Hepatocyte (in vitro differentiated cells): Measurements from ENCODE around the gene E2F1. TPM values are rescaled to one million over a fixed set of nuclear protein-coding genes. Genes with fewer than 3 reads are reported as not detected.

ENCODE experiments used
- DNase-seq: peaks from one replicate; pipeline ENCODE4 v3.0.0-alpha.2; 2016; ENCODE audit warnings: low spot score
- H2AFZ ChIP-seq: fragments of 200-600 bp; sonication (generic); 2 replicates; pipeline ENCODE4 v1.6.0; 2016; ENCODE audit warnings: antibody characterized with exemption, mild to moderate bottlenecking
- H3K27ac ChIP-seq: fragments of 200-600 bp; sonication (generic); 2 replicates; pipeline ENCODE4 v1.5.1; 2016; ENCODE audit warnings: mild to moderate bottlenecking
- H3K27me3 ChIP-seq: fragments of 200-600 bp; sonication (generic); 2 replicates; pipeline ENCODE4 v1.6.1; 2016
- H3K36me3 ChIP-seq: fragments of 200-600 bp; sonication (generic); replicated peaks from 2 replicates; pipeline ENCODE4 v1.5.1; 2016; ENCODE audit warnings: low read depth; ENCODE audit not compliant: insufficient read depth
- H3K4me1 ChIP-seq: fragments of 200-600 bp; sonication (generic); 2 replicates; pipeline ENCODE4 v1.5.1; 2016; ENCODE audit warnings: mild to moderate bottlenecking, moderate library complexity; ENCODE audit not compliant: insufficient read depth
- H3K4me2 ChIP-seq: fragments of 200-600 bp; sonication (generic); 2 replicates; pipeline ENCODE4 v1.6.0; 2016
- H3K4me3 ChIP-seq: fragments of 200-600 bp; sonication (generic); 2 replicates; pipeline ENCODE4 v1.5.1; 2016; ENCODE audit warnings: mild to moderate bottlenecking
- H3K79me2 ChIP-seq: fragments of 200-600 bp; sonication (generic); 2 replicates; pipeline ENCODE4 v1.6.0; 2017; ENCODE audit warnings: mild to moderate bottlenecking
- H3K9me2 ChIP-seq: fragments of 200-600 bp; sonication (generic); replicated peaks from 2 replicates; pipeline ENCODE4 v1.6.0; 2017; ENCODE audit warnings: mild to moderate bottlenecking; ENCODE audit not compliant: insufficient read depth
- H3K9me3 ChIP-seq: fragments of 200-600 bp; sonication (generic); 2 replicates; pipeline ENCODE4 v1.5.1; 2016; ENCODE audit warnings: low read depth, mild to moderate bottlenecking
- H4K20me1 ChIP-seq: fragments of 200-600 bp; sonication (generic); 2 replicates; pipeline ENCODE4 v1.6.0; 2016; ENCODE audit warnings: mild to moderate bottlenecking; ENCODE audit not compliant: insufficient read depth, poor library complexity, severe bottlenecking
- CTCF ChIP-seq: fragments of 200-600 bp; sonication (generic); IDR thresholded peaks from 2 replicates; pipeline ENCODE4 v1.5.1; 2016; ENCODE audit warnings: antibody characterized with exemption, mild to moderate bottlenecking; ENCODE audit not compliant: poor library complexity
- EZH2 ChIP-seq: fragments of 200-600 bp; sonication (generic); IDR thresholded peaks from 2 replicates; pipeline ENCODE4 v1.6.1; 2016; ENCODE audit warnings: antibody characterized with exemption, mild to moderate bottlenecking, borderline replicate concordance
- EZH2phosphoT487 ChIP-seq: fragments of 200-600 bp; sonication (generic); IDR thresholded peaks from one replicate; pipeline ENCODE4 v1.6.1; 2018; ENCODE audit warnings: antibody characterized with exemption, mild to moderate bottlenecking, low read depth, moderate library complexity; ENCODE audit not compliant: unreplicated experiment, severe bottlenecking
- WGBS: methylation state at CpG from one replicate; pipeline ENCODE4 v1.1.6; 2016; ENCODE audit warnings: low lambda C conversion rate; ENCODE audit errors: missing lambda C conversion rate; 5-methylcytosine and 5-hydroxymethylcytosine counted together
- polyA plus RNA-seq: library from polyadenylated mRNA; unstranded; fragments of >200 nt; fragmentation: Nextera tagmentation; extraction: Ambion mirVana; gene quantifications from 2 replicates; pipeline ENCODE4 v1.2.1, GENCODE V29; 2016
- total RNA-seq: library from RNA; depleted of rRNA; stranded (reverse); fragments of >200 nt; gene quantifications from 2 replicates; pipeline ENCODE4 v1.2.3, GENCODE V29; 2014

Gene E2F1
- total and polyA plus RNA-seq, 2 experiments from 2014 or later = 9.1 to 11.8 TPM

GRCh38 chr20:33659341-33660034 lies 26.7 kb downstream of the E2F1 start:
- Histone ChIP-seq H3K36me3 (no peaks in the 10 kb centered on the region), H3K4me3 (no peak overlapping the region), H4K20me1 (no peaks in the 10 kb centered on the region), H3K79me2 (peaks cover 10% of the 10 kb centered on the region), H2AFZ (no peak overlapping the region), H3K9me2 (no peaks in the 10 kb centered on the region), H3K9me3 (no peaks in the 10 kb centered on the region), H3K27me3 (no peaks in the 10 kb centered on the region), H3K4me2 (no peak overlapping the region), H3K27ac (no peak overlapping the region), H3K4me1 (peaks cover 22% of the 10 kb centered on the region)
- no peak for TF ChIP-seq EZH2phosphoT487
- no peak for TF ChIP-seq EZH2
- no peak for TF ChIP-seq CTCF
- DNase-seq = no peak
- 98% methylated on average over 32 of the region's 32 CpGs for WGBS

GRCh38 chr20:33658929-33659328 lies 27.3 kb downstream of the E2F1 start:
- Histone ChIP-seq H3K9me2 (no peaks in the 10 kb centered on the region), H3K4me2 (no peak overlapping the region), H3K4me3 (no peak overlapping the region), H3K4me1 (peaks cover 22% of the 10 kb centered on the region), H4K20me1 (no peaks in the 10 kb centered on the region), H2AFZ (no peak overlapping the region), H3K9me3 (no peaks in the 10 kb centered on the region), H3K27ac (no peak overlapping the region), H3K27me3 (no peaks in the 10 kb centered on the region), H3K36me3 (no peaks in the 10 kb centered on the region), H3K79me2 (peaks cover 10% of the 10 kb centered on the region)
- no peak for DNase-seq
- WGBS = 89% methylated on average over 4 of the region's 4 CpGs
- TF ChIP-seq EZH2 = no peak
- TF ChIP-seq EZH2phosphoT487 = no peak
- no peak for TF ChIP-seq CTCF

GRCh38 chr20:33658510-33658909 lies 27.7 kb downstream of the E2F1 start:
- WGBS = 93% methylated on average over 7 of the region's 8 CpGs
- Histone ChIP-seq H3K27ac (no peak overlapping the region), H3K4me1 (peaks cover 24% of the 10 kb centered on the region), H3K4me2 (no peak overlapping the region), H3K27me3 (no peaks in the 10 kb centered on the region), H3K4me3 (no peak overlapping the region), H3K9me3 (no peaks in the 10 kb centered on the region), H3K9me2 (no peaks in the 10 kb centered on the region), H3K79me2 (peaks cover 10% of the 10 kb centered on the region), H3K36me3 (no peaks in the 10 kb centered on the region), H2AFZ (no peak overlapping the region), H4K20me1 (no peaks in the 10 kb centered on the region)
- TF ChIP-seq EZH2phosphoT487 = no peak
- TF ChIP-seq CTCF = no peak
- no peak for TF ChIP-seq EZH2
- no peak for DNase-seq
